ENCODE measurements around the gene B4GALT7. TPM values are rescaled to one million over a fixed set of nuclear protein-coding genes. Genes with fewer than 3 reads are reported as not detected.

The B4GALT7 gene
- total RNA-seq, 2 experiments from 2014 or later: 24.9 to 38.5 TPM

DNA sequence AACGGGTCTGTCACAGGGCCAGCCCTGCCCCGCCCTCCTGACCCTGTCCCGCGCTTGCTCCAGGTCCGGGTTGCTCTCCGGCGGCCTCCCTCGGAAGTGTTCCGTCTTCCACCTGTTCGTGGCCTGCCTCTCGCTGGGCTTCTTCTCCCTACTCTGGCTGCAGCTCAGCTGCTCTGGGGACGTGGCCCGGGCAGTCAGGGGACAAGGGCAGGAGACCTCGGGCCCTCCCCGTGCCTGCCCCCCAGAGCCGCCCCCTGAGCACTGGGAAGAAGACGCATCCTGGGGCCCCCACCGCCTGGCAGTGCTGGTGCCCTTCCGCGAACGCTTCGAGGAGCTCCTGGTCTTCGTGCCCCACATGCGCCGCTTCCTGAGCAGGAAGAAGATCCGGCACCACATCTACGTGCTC lies 4.2 kb downstream of the B4GALT7 start:
- no peaks in the 10 kb centered on the region for H4K20me1 ChIP-seq (ENCODE audit: insufficient read depth, low read length)
- no peak overlapping the region for H3K4me2 ChIP-seq (ENCODE audit: low read length)
- CTCF ChIA-PET (ENCODE audit: unreplicated experiment): no interaction called here
- H3K9me3 ChIP-seq (ENCODE audit: low read length): no peaks in the 10 kb centered on the region
- no peak overlapping the region for H3K27ac ChIP-seq (ENCODE audit: low read depth, low read length, poor library complexity, severe bottlenecking)
- no peak overlapping the region for H3K4me3 ChIP-seq (ENCODE audit: low read depth, low read length, poor library complexity, severe bottlenecking)
- BruUV-seq (replicated peaks): no TSS peak
- POLR2A ChIA-PET: no interaction called here
- peaks cover 13% of the 10 kb centered on the region for H3K4me1 ChIP-seq (ENCODE audit: insufficient read depth, low read length, poor library complexity, severe bottlenecking)
- H3K79me2 ChIP-seq (ENCODE audit: insufficient read depth, low read depth, low read length): 0 out of 2 replicates have a peak, but pooled peaks cover 6% of the 10 kb centered on the region
- peaks cover 8% of the 10 kb centered on the region; the same call in 1 of the 2 replicates for H3K36me3 ChIP-seq (ENCODE audit: insufficient read depth, low read length)
- DNase-seq (ENCODE audit: low spot score): no peak
- H3K9me2 ChIP-seq (ENCODE audit: insufficient read depth, low read length): no peaks in the 10 kb centered on the region
- no peak overlapping the region for H2AFZ ChIP-seq (ENCODE audit: low read length)
- TF ChIP-seq, protein P1, sequence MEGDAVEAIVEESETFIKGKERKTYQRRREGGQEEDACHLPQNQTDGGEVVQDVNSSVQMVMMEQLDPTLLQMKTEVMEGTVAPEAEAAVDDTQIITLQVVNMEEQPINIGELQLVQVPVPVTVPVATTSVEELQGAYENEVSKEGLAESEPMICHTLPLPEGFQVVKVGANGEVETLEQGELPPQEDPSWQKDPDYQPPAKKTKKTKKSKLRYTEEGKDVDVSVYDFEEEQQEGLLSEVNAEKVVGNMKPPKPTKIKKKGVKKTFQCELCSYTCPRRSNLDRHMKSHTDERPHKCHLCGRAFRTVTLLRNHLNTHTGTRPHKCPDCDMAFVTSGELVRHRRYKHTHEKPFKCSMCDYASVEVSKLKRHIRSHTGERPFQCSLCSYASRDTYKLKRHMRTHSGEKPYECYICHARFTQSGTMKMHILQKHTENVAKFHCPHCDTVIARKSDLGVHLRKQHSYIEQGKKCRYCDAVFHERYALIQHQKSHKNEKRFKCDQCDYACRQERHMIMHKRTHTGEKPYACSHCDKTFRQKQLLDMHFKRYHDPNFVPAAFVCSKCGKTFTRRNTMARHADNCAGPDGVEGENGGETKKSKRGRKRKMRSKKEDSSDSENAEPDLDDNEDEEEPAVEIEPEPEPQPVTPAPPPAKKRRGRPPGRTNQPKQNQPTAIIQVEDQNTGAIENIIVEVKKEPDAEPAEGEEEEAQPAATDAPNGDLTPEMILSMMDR (conservative IDR thresholded peaks at IDR 0.05; ENCODE audit: low read length): no peak
- no peak for TF ChIP-seq EZH2phosphoT487 (IDR thresholded peaks at IDR 0.05; ENCODE audit: borderline replicate concordance, low read depth, low read length)
- intact Hi-C loops (cut with micrococcal nuclease; ENCODE audit: unreplicated experiment): loop anchor here (10.0 kb wide), 1 partner anchor 561 kb away; no protein-coding TSS in a partner anchor

DNA sequence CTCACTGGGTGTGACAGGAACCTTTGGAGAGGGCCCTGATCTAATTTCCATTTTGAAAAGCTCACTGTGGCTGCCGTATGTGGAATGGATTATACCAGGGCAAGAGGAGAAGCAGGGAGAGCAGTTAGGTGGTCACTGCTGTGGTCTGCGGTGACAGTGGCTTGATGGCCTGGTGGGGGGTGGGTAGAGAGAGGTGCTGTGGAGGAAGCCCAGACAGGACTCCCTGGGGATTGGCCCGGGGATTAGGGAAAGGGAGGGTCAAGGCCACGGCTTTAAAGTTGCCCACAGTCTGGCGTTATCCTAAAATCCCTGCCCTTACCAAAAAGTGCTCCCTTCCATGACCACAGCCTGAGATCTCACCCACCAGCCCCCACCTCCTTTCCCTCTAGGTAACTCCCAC lies 4.7 kb downstream of the B4GALT7 start:
- Histone ChIP-seq H3K9me2 (ENCODE audit: insufficient read depth, low read length) (no peaks in the 10 kb centered on the region), H4K20me1 (ENCODE audit: insufficient read depth, low read length) (no peaks in the 10 kb centered on the region), H3K27ac (ENCODE audit: low read depth, low read length, poor library complexity, severe bottlenecking) (no peak overlapping the region), H3K4me1 (ENCODE audit: insufficient read depth, low read length, poor library complexity, severe bottlenecking) (peaks cover 11% of the 10 kb centered on the region), H3K4me3 (ENCODE audit: low read depth, low read length, poor library complexity, severe bottlenecking) (no peak overlapping the region), H2AFZ (ENCODE audit: low read length) (no peak overlapping the region), H3K9me3 (ENCODE audit: low read length) (no peaks in the 10 kb centered on the region), H3K4me2 (ENCODE audit: low read length) (no peak overlapping the region), H3K36me3 (ENCODE audit: insufficient read depth, low read length) (peaks cover 8% of the 10 kb centered on the region; the same call in 1 of the 2 replicates), H3K79me2 (ENCODE audit: insufficient read depth, low read depth, low read length) (0 out of 2 replicates have a peak, but pooled peaks cover 6% of the 10 kb centered on the region)
- TF ChIP-seq EZH2phosphoT487 (IDR thresholded peaks at IDR 0.05; ENCODE audit: borderline replicate concordance, low read depth, low read length): no peak
- TF ChIP-seq, protein P1 (conservative IDR thresholded peaks at IDR 0.05; ENCODE audit: low read length): no peak
- CTCF ChIA-PET (ENCODE audit: unreplicated experiment): no interaction called here
- DNase-seq (ENCODE audit: low spot score): no peak
- POLR2A ChIA-PET: interaction anchor here (1.1 kb wide), 1 partner anchor 11 kb away, joined by 3 read pairs; no protein-coding TSS in a partner anchor
- intact Hi-C loops (cut with micrococcal nuclease; ENCODE audit: unreplicated experiment): loop anchor here (10.0 kb wide), 1 partner anchor 560 kb away; no protein-coding TSS in a partner anchor
- BruUV-seq (replicated peaks): no TSS peak

DNA sequence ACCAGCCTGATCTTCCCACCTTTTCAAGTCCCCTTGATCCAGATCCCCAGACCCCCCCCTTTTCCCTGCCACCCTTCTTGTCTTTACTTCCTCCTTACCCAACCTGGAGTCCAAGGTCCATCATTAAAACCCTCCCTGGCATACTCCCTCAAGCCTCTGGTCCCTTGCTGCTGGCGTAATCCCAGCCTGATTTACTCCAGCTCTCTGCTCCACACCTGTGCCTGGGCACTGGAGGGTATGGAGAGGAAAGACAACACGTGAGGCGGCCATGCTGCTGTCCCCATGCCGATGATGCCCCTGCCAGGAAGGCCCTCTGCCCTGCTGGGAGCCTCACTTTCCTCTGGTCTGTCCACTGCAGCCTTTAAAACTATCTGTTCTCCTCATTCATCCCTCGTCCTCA lies 5.1 kb downstream of the B4GALT7 start:
- H3K4me1 ChIP-seq (ENCODE audit: insufficient read depth, low read length, poor library complexity, severe bottlenecking): peaks cover 11% of the 10 kb centered on the region
- no peaks in the 10 kb centered on the region for H3K9me3 ChIP-seq (ENCODE audit: low read length)
- DNase-seq (ENCODE audit: low spot score): no peak
- H3K79me2 ChIP-seq (ENCODE audit: insufficient read depth, low read depth, low read length): 0 out of 2 replicates have a peak, but pooled peaks cover 6% of the 10 kb centered on the region
- no peak overlapping the region for H2AFZ ChIP-seq (ENCODE audit: low read length)
- intact Hi-C loops (cut with micrococcal nuclease; ENCODE audit: unreplicated experiment): loop anchor here (10.0 kb wide), 1 partner anchor 560 kb away; no protein-coding TSS in a partner anchor
- no peaks in the 10 kb centered on the region for H3K9me2 ChIP-seq (ENCODE audit: insufficient read depth, low read length)
- H3K36me3 ChIP-seq (ENCODE audit: insufficient read depth, low read length): peaks cover 8% of the 10 kb centered on the region; the same call in 1 of the 2 replicates
- POLR2A ChIA-PET: interaction anchor here (1.1 kb wide), 1 partner anchor 12 kb away, joined by 3 read pairs; no protein-coding TSS in a partner anchor
- no peak overlapping the region for H3K4me3 ChIP-seq (ENCODE audit: low read depth, low read length, poor library complexity, severe bottlenecking)
- H3K4me2 ChIP-seq (ENCODE audit: low read length): no peak overlapping the region
- CTCF ChIA-PET (ENCODE audit: unreplicated experiment): no interaction called here
- H3K27ac ChIP-seq (ENCODE audit: low read depth, low read length, poor library complexity, severe bottlenecking): no peak overlapping the region
- no peak for TF ChIP-seq EZH2phosphoT487 (IDR thresholded peaks at IDR 0.05; ENCODE audit: borderline replicate concordance, low read depth, low read length)
- TF ChIP-seq, protein P1 (conservative IDR thresholded peaks at IDR 0.05; ENCODE audit: low read length): no peak
- H4K20me1 ChIP-seq (ENCODE audit: insufficient read depth, low read length): no peaks in the 10 kb centered on the region
- no TSS peak for BruUV-seq (replicated peaks)
